Measurements from ENCODE around the gene ASB13. TPM values are rescaled to one million over a fixed set of nuclear protein-coding genes. Genes with fewer than 3 reads are reported as not detected.

Gene ASB13
- polyA plus RNA-seq, 3 donors, result 13.3 to 44.1 (median 37.8) TPM

GRCh38 chr10:5640501-5640900 is 25.9 kb downstream of the ASB13 start:
- no peak overlapping the region for H3K4me3 ChIP-seq (replicated peaks in 1 of 3; ENCODE audit: low read depth in 2 of 3, low read length in 3 of 3)
- H3K9me3 ChIP-seq (replicated peaks in 1 of 2; ENCODE audit: control insufficient read depth in 1 of 2, insufficient read depth in 1 of 2, low read length in 2 of 2), result no peaks in the 10 kb centered on the region
- no peak overlapping the region for H2AFZ ChIP-seq (ENCODE audit: insufficient read depth, low read depth, low read length, poor library complexity, severe bottlenecking)
- no peaks in the 10 kb centered on the region for H3K79me2 ChIP-seq (ENCODE audit: insufficient read depth, low read length)
- H3K27ac ChIP-seq (ENCODE audit: low read depth in 1 of 2, low read length in 2 of 2), result no peak overlapping the region
- H3K9ac ChIP-seq (ENCODE audit: insufficient read depth, low read length, poor library complexity, severe bottlenecking), result no peak overlapping the region
- TF ChIP-seq, protein P1, sequence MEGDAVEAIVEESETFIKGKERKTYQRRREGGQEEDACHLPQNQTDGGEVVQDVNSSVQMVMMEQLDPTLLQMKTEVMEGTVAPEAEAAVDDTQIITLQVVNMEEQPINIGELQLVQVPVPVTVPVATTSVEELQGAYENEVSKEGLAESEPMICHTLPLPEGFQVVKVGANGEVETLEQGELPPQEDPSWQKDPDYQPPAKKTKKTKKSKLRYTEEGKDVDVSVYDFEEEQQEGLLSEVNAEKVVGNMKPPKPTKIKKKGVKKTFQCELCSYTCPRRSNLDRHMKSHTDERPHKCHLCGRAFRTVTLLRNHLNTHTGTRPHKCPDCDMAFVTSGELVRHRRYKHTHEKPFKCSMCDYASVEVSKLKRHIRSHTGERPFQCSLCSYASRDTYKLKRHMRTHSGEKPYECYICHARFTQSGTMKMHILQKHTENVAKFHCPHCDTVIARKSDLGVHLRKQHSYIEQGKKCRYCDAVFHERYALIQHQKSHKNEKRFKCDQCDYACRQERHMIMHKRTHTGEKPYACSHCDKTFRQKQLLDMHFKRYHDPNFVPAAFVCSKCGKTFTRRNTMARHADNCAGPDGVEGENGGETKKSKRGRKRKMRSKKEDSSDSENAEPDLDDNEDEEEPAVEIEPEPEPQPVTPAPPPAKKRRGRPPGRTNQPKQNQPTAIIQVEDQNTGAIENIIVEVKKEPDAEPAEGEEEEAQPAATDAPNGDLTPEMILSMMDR (IDR thresholded peaks at IDR 0.05), result no peak
- H3K4me1 ChIP-seq (ENCODE audit: control insufficient read depth in 1 of 2, insufficient read depth in 2 of 2, low read length in 2 of 2), result no peaks in the 10 kb centered on the region
- Mint-ChIP-seq H3K27me3 (ENCODE audit: low read depth in 3 of 3) (peaks cover 0 to 2% (median 0%) of the 10 kb centered on the region in 3 donors), H3K27ac (peak overlapping the region in 1 of 7 donors; percentile 64), H3K36me3 (peaks cover 67 to 71% of the 10 kb centered on the region in 2 donors), H3K4me1 (no peaks in the 10 kb centered on the region), H3K9me3 (no peaks in the 10 kb centered on the region), H3K4me3 (no peak overlapping the region)
- peaks cover 54 to 70% of the 10 kb centered on the region in 2 donors for H3K36me3 ChIP-seq (replicated peaks in 1 of 2; ENCODE audit: control insufficient read depth in 1 of 2, insufficient read depth in 2 of 2, low read length in 2 of 2)
- 94% methylated on average over 6 of the region's 13 CpGs for WGBS (ENCODE audit: insufficient coverage)
- intact Hi-C loops (cut with micrococcal nuclease), result no loop called here
- H3K4me2 ChIP-seq (replicated peaks; ENCODE audit: extremely low read depth, low read length, poor library complexity, severe bottlenecking), result no peak overlapping the region
- H3K27me3 ChIP-seq (ENCODE audit: control insufficient read depth in 2 of 2, insufficient read depth in 2 of 2, low read length in 2 of 2), result no peaks in the 10 kb centered on the region
- no peaks in the 10 kb centered on the region for H4K20me1 ChIP-seq (ENCODE audit: insufficient read depth, low read length)
- no peak for DNase-seq

GRCh38 chr10:5640036-5640435 is 26.4 kb downstream of the ASB13 start:
- no peaks in the 10 kb centered on the region for H3K4me1 Mint-ChIP-seq
- H3K36me3 ChIP-seq (replicated peaks in 1 of 2; ENCODE audit: control insufficient read depth in 1 of 2, insufficient read depth in 2 of 2, low read length in 2 of 2), result peaks cover 51 to 68% of the 10 kb centered on the region in 2 donors
- no peaks in the 10 kb centered on the region for H3K9me3 Mint-ChIP-seq
- peak overlapping the region in 1 of 7 donors; percentile 64 for H3K27ac Mint-ChIP-seq
- no peaks in the 10 kb centered on the region for H4K20me1 ChIP-seq (ENCODE audit: insufficient read depth, low read length)
- no peak overlapping the region for H3K27ac ChIP-seq (ENCODE audit: low read depth in 1 of 2, low read length in 2 of 2)
- no peak for DNase-seq
- 90% methylated on average over 12 of the region's 12 CpGs for WGBS (ENCODE audit: insufficient coverage)
- no peaks in the 10 kb centered on the region for H3K79me2 ChIP-seq (ENCODE audit: insufficient read depth, low read length)
- H2AFZ ChIP-seq (ENCODE audit: insufficient read depth, low read depth, low read length, poor library complexity, severe bottlenecking), result no peak overlapping the region
- no peak overlapping the region for H3K9ac ChIP-seq (ENCODE audit: insufficient read depth, low read length, poor library complexity, severe bottlenecking)
- no peaks in the 10 kb centered on the region for H3K9me3 ChIP-seq (replicated peaks in 1 of 2; ENCODE audit: control insufficient read depth in 1 of 2, insufficient read depth in 1 of 2, low read length in 2 of 2)
- intact Hi-C loops (cut with micrococcal nuclease), result no loop called here
- TF ChIP-seq, protein P1 (IDR thresholded peaks at IDR 0.05), result no peak
- H3K4me1 ChIP-seq (ENCODE audit: control insufficient read depth in 1 of 2, insufficient read depth in 2 of 2, low read length in 2 of 2), result no peaks in the 10 kb centered on the region
- no peaks in the 10 kb centered on the region for H3K27me3 ChIP-seq (ENCODE audit: control insufficient read depth in 2 of 2, insufficient read depth in 2 of 2, low read length in 2 of 2)
- H3K4me3 Mint-ChIP-seq, result no peak overlapping the region
- H3K27me3 Mint-ChIP-seq (ENCODE audit: low read depth in 3 of 3), result peaks cover 0 to 2% (median 0%) of the 10 kb centered on the region in 3 donors
- no peak overlapping the region for H3K4me3 ChIP-seq (replicated peaks in 1 of 3; ENCODE audit: low read depth in 2 of 3, low read length in 3 of 3)
- peaks cover 64 to 68% of the 10 kb centered on the region in 2 donors for H3K36me3 Mint-ChIP-seq
- H3K4me2 ChIP-seq (replicated peaks; ENCODE audit: extremely low read depth, low read length, poor library complexity, severe bottlenecking), result no peak overlapping the region

Data from CD14-positive monocyte (primary cell).